Measurements from ENCODE around the gene C14orf132. TPM values are rescaled to one million over a fixed set of nuclear protein-coding genes. Genes with fewer than 3 reads are reported as not detected.

The C14orf132 gene
- total and polyA plus RNA-seq, 10 of the 15 experiments (the other 5 are each of a cell fraction or from before 2014, with no cell fraction given), result under 0.01 to 1.2 (median 0.03) TPM; not detected in 2

GRCh38 chr14:96042248-96042930, 3.2 kb downstream of the C14orf132 start:
- no peak overlapping the region for H3K4me3 ChIP-seq
- H3K27me3 ChIP-seq (replicated peaks in 1 of 2; ENCODE audit: control insufficient read depth in 2 of 2, insufficient read depth in 2 of 2, low read length in 1 of 2), result peaks cover 7 to 12% of the 10 kb centered on the region in 2 experiments; a peak in 3 of 4 replicates
- H3K79me2 ChIP-seq (ENCODE audit: control insufficient read depth, insufficient read depth, low read length), result no peaks in the 10 kb centered on the region
- H3K9ac ChIP-seq (ENCODE audit: control insufficient read depth, insufficient read depth, low read length), result no peak overlapping the region
- SMC1A ChIA-PET (ENCODE audit: uncharacterized antibody, unreplicated experiment), result no interaction called here
- 21% methylated on average over 4 of the region's 4 CpGs for WGBS (ENCODE audit: insufficient coverage, insufficient replicate concordance, low lambda C conversion rate, missing lambda C conversion rate)
- intact Hi-C loops (cut with micrococcal nuclease; ENCODE audit: unreplicated experiment) (no loop called here), in situ Hi-C loops (cut with MboI) (no loop called here)
- BruUV-seq (replicated peaks), result no TSS peak
- H3K4me2 ChIP-seq (ENCODE audit: control insufficient read depth, insufficient read depth), result no peak overlapping the region
- no peaks in the 10 kb centered on the region for H3K4me1 ChIP-seq (ENCODE audit: control insufficient read depth, insufficient read depth, low read length)
- FAIRE-seq, result no peak
- no peak overlapping the region for H3K27ac ChIP-seq (ENCODE audit: control insufficient read depth, insufficient read depth)
- H3K36me3 ChIP-seq (ENCODE audit: control insufficient read depth in 2 of 2, insufficient read depth in 2 of 2, low read length in 1 of 2), result no peaks in the 10 kb centered on the region
- H2AFZ ChIP-seq (ENCODE audit: control insufficient read depth, low read depth, low read length), result no peak overlapping the region
- no peak for ATAC-seq
- no peak for TF ChIP-seq FOXM1 (IDR thresholded peaks at IDR 0.05; ENCODE audit: low read depth, low read length)
- no peak for TF ChIP-seq CEBPZ (IDR thresholded peaks at IDR 0.05; ENCODE audit: low read depth, low read length)
- no peak for DNase-seq (ENCODE audit: low read depth, low spot score)
- H3K9me3 ChIP-seq (replicated peaks; ENCODE audit: control insufficient read depth, insufficient read depth, low read length), result no peaks in the 10 kb centered on the region; the same call in 2 of the 3 replicates
- RAD21 ChIA-PET (ENCODE audit: unreplicated experiment), result no interaction called here
- POLR2A ChIA-PET, result no interaction called here
- CTCF ChIA-PET, result no interaction called here
- no peaks in the 10 kb centered on the region for H4K20me1 ChIP-seq (ENCODE audit: control insufficient read depth, insufficient read depth)

GRCh38 chr14:96046630-96047029, 7.5 kb downstream of the C14orf132 start:
- SMC1A ChIA-PET (ENCODE audit: uncharacterized antibody, unreplicated experiment), result interaction anchor here (1.4 to 2.6 kb wide), 2 partner anchors 11 to 52 kb away, joined by 4 to 5 read pairs; no protein-coding TSS in a partner anchor
- no peaks in the 10 kb centered on the region for H3K4me1 ChIP-seq (ENCODE audit: control insufficient read depth, insufficient read depth, low read length)
- H3K27me3 ChIP-seq (replicated peaks in 1 of 2; ENCODE audit: control insufficient read depth in 2 of 2, insufficient read depth in 2 of 2, low read length in 1 of 2), result peaks cover 2 to 3% of the 10 kb centered on the region in 2 experiments; a peak in 3 of 4 replicates
- no TSS peak for BruUV-seq (replicated peaks)
- FAIRE-seq (no peak), ATAC-seq (no peak), DNase-seq (ENCODE audit: low read depth, low spot score) (no peak)
- CTCF ChIA-PET, result interaction anchor here (0.7 to 2.3 kb wide), 2 partner anchors 10 to 1286 kb away, joined by 3 to 7 read pairs; no protein-coding TSS in a partner anchor
- TF ChIP-seq MEF2B (IDR thresholded peaks at IDR 0.05; ENCODE audit: partially characterized antibody, poor library complexity, severe bottlenecking), result peak; percentile 17
- TF ChIP-seq NFYB (IDR thresholded peaks at IDR 0.05; ENCODE audit: insufficient read depth, low read depth, low read length), result no peak
- in situ Hi-C loops (cut with MboI) (no loop called here), intact Hi-C loops (cut with micrococcal nuclease; ENCODE audit: unreplicated experiment) (no loop called here)
- POLR2A ChIA-PET, result no interaction called here
- H3K79me2 ChIP-seq (ENCODE audit: control insufficient read depth, insufficient read depth, low read length), result no peaks in the 10 kb centered on the region
- H3K36me3 ChIP-seq (ENCODE audit: control insufficient read depth in 2 of 2, insufficient read depth in 2 of 2, low read length in 1 of 2), result no peaks in the 10 kb centered on the region
- WGBS (ENCODE audit: insufficient coverage, insufficient replicate concordance, low lambda C conversion rate, missing lambda C conversion rate), result 91% methylated on average over 2 of the region's 2 CpGs
- H4K20me1 ChIP-seq (ENCODE audit: control insufficient read depth, insufficient read depth), result no peaks in the 10 kb centered on the region
- no peak overlapping the region for H3K4me2 ChIP-seq (ENCODE audit: control insufficient read depth, insufficient read depth)
- H2AFZ ChIP-seq (ENCODE audit: control insufficient read depth, low read depth, low read length), result no peak overlapping the region
- no peak overlapping the region for H3K27ac ChIP-seq (ENCODE audit: control insufficient read depth, insufficient read depth)
- RAD21 ChIA-PET (ENCODE audit: unreplicated experiment), result no interaction called here
- H3K9me3 ChIP-seq (replicated peaks; ENCODE audit: control insufficient read depth, insufficient read depth, low read length), result no peaks in the 10 kb centered on the region; the same call in 2 of the 3 replicates
- no peak overlapping the region for H3K4me3 ChIP-seq
- no peak overlapping the region for H3K9ac ChIP-seq (ENCODE audit: control insufficient read depth, insufficient read depth, low read length)
